DOHH2 (cell line): ENCODE measurements around the gene DNMBP.

Source experiments
- EZH2phosphoT487 ChIP-seq: fragments of 200-600 bp; sonication (generic); IDR thresholded peaks from 2 replicates; pipeline ENCODE4 v1.6.1; 2017; ENCODE audit warnings: borderline replicate concordance, mild to moderate bottlenecking, antibody characterized with exemption, low read length, moderate library complexity, mixed read lengths
- TF ChIP-seq, protein P1 (sequence below): fragments of 200-600 bp; sonication (generic); IDR thresholded peaks from one replicate; pipeline ENCODE4 v1.5.1; 2014; ENCODE audit warnings: antibody characterized with exemption, mild to moderate bottlenecking, low read depth, low read length; ENCODE audit not compliant: poor library complexity, severe bottlenecking

DNA sequence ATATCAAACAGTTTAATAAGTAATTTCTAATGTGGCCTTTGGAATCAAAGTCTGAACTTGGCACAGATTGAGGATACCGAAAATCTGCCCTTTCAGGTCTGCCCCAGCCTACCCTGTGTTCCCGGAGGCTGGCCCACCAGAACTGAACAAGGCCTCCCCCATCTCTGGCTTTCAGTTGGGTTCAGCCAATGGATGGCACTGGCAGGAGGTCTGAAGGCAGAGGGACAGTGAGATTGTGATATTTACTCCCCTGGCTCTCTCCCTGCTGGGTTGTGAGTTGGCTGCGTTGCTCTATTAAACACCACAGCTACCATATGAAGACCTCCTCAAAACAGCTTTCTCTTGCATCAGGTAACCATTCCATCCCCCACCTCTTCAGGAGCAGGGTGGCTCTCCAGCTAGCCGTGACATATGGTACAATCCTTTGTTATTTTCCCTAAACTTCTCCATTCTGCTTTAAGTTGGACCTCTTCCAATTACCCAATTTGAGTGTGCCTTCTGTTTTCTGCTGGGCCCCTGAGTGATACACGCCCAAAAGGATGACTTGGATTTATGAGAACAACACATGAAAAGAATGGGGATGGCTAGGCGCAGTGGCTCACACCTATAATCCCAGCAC lies 28.1 kb downstream of the DNMBP start:
- TF ChIP-seq, protein P1, sequence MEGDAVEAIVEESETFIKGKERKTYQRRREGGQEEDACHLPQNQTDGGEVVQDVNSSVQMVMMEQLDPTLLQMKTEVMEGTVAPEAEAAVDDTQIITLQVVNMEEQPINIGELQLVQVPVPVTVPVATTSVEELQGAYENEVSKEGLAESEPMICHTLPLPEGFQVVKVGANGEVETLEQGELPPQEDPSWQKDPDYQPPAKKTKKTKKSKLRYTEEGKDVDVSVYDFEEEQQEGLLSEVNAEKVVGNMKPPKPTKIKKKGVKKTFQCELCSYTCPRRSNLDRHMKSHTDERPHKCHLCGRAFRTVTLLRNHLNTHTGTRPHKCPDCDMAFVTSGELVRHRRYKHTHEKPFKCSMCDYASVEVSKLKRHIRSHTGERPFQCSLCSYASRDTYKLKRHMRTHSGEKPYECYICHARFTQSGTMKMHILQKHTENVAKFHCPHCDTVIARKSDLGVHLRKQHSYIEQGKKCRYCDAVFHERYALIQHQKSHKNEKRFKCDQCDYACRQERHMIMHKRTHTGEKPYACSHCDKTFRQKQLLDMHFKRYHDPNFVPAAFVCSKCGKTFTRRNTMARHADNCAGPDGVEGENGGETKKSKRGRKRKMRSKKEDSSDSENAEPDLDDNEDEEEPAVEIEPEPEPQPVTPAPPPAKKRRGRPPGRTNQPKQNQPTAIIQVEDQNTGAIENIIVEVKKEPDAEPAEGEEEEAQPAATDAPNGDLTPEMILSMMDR = no peak
- TF ChIP-seq EZH2phosphoT487 = no peak
